Fibroblast of mammary gland (primary cell): ENCODE data around the gene PRKAR1B.

Experiments
- DNase-seq: peaks from one replicate; pipeline ENCODE4 v3.0.0-alpha.2; 2010; ENCODE audit warnings: low read depth
- H3K4me3 ChIP-seq: 2 replicates; pipeline ENCODE4 v1.5.1; 2011; ENCODE audit warnings: low read depth, mild to moderate bottlenecking, low read length, moderate library complexity; ENCODE audit not compliant: control insufficient read depth
- CTCF ChIP-seq: conservative IDR thresholded peaks from 2 replicates; pipeline ENCODE4 v1.5.1; 2011; ENCODE audit warnings: low read depth, low read length, inconsistent platforms; ENCODE audit not compliant: control insufficient read depth, insufficient read depth

PRKAR1B gene

GRCh38 chr7:682810-683209 is 44.3 kb downstream of the PRKAR1B start:
- no peak for DNase-seq
- H3K4me3 ChIP-seq, result no peak overlapping the region
- TF ChIP-seq CTCF, result no peak

- DNase-seq, result no peak
Measured at GRCh38 chr7:681551-682307, 45.4 kb downstream of the PRKAR1B start.

GRCh38 chr7:680411-681127 is 46.5 kb downstream of the PRKAR1B start:
- no peak for DNase-seq

More at GRCh38 chr7:681551-682307, 45.4 kb downstream of the PRKAR1B start:
- no peak overlapping the region for H3K4me3 ChIP-seq
- TF ChIP-seq CTCF, result no peak

GRCh38 chr7:676972-677385 is 50.1 kb downstream of the PRKAR1B start:
- no peak for TF ChIP-seq CTCF
- no peak overlapping the region for H3K4me3 ChIP-seq
- no peak for DNase-seq

More at GRCh38 chr7:680411-681127, 46.5 kb downstream of the PRKAR1B start:
- TF ChIP-seq CTCF, result no peak
- no peak overlapping the region for H3K4me3 ChIP-seq

GRCh38 chr7:676246-676971 is 50.7 kb downstream of the PRKAR1B start:
- no peak for TF ChIP-seq CTCF
- H3K4me3 ChIP-seq, result no peak overlapping the region
- no peak for DNase-seq

DNA sequence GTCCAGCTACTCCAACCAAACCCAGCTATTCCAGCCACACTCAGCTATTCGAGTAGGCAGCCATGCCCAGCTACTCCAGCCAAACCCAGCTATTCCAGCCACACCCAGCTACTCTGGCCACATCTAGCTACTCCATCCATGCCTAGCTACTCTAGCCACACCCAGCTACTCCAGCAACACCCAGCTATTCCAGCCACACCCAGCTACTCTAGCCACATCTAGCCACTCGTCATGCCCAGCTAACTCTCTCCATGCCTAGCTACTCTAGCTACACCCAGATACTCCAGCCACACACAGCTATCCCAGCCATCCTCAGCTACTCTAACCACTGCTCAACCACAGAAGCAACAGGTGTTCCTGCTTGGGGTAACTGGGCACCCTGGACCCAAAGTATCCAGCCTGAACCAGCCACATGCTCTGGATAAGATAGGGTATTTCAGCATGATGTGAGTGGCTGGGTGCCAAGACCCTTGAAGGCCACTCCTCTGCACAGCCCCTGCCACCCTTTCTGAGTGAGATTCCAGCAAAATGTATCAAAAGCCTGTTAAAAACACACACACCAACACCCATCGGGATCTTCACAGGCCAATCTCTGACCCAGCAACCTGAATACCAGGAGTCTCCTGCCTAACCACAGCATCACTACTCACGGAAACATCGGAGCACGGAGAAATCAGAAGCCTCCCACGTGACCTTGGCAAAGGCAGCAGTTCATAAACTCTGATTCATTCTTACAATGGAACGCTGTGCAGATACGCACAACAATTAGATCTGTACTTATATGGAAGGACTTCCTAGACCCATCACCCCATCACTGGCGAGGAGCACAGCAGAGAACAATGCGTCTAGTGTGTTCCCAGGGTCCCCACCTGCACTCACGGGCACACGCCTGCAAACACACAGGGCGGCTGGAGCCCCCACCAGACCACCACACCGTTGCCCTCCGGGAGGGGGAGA is 52.3 kb downstream of the PRKAR1B start:
- TF ChIP-seq CTCF, result no peak
- DNase-seq, result no peak
- no peak overlapping the region for H3K4me3 ChIP-seq
